Muscle of back (tissue), 11 donors: ENCODE results near the gene RALGPS1. TPM values are rescaled to one million over a fixed set of nuclear protein-coding genes. Genes with fewer than 3 reads are reported as not detected.
A peak's percentile ranks its signal among the peaks of the same experiment; 100 is the strongest.

Experiments
- DNase-seq, 3 donors: peaks; one replicate each; pipeline versions ENCODE4 v3.0.0 to v3.0.0-alpha.2; 2013
- polyA plus RNA-seq, 10 donors: library from polyadenylated mRNA; unstranded; fragments of 120-200 nt; gene quantifications; one replicate each; pipeline ENCODE4 v1.2.1, GENCODE V29; 2013; ENCODE audit not compliant: insufficient read length in 10 of 10

Gene RALGPS1
- polyA plus RNA-seq, 10 donors, result 4.6 to 11.4 (median 7.5) TPM

- DNase-seq, result no peak
Measured at GRCh38 chr9:127050591-127051001, 136.0 kb downstream of the RALGPS1 start.

- peak in 1 of 3 donors; percentile 37 for DNase-seq
Measured at GRCh38 chr9:127051881-127052595, 137.5 kb downstream of the RALGPS1 start.

- DNase-seq, result peak in 2 of 3 donors; percentile 75 to 83
Measured at GRCh38 chr9:127053057-127053821, 138.7 kb downstream of the RALGPS1 start.

- DNase-seq, result peak in 2 of 3 donors; percentile 61 to 64
Measured at GRCh38 chr9:127053960-127054359, 139.4 kb downstream of the RALGPS1 start.

- DNase-seq, result no peak
Measured at GRCh38 chr9:127055745-127056402, 141.3 kb downstream of the RALGPS1 start.

GRCh38 chr9:127056446-127056845, 141.9 kb downstream of the RALGPS1 start:
- no peak for DNase-seq

GRCh38 chr9:127058011-127058644, 143.5 kb downstream of the RALGPS1 start:
- peak in 1 of 3 donors; percentile 47 for DNase-seq

- DNase-seq, result peak in 2 of 3 donors; percentile 40 to 56
Measured at GRCh38 chr9:127058645-127059021, 144.1 kb downstream of the RALGPS1 start.

GRCh38 chr9:127059030-127059429, 144.4 kb downstream of the RALGPS1 start:
- DNase-seq, result no peak

- DNase-seq, result peak in 1 of 3 donors; percentile 58
Measured at GRCh38 chr9:127059765-127060361, 145.3 kb downstream of the RALGPS1 start.

GRCh38 chr9:127061411-127061810, 146.8 kb downstream of the RALGPS1 start:
- DNase-seq, result no peak

GRCh38 chr9:127064335-127064734, 149.8 kb downstream of the RALGPS1 start:
- no peak for DNase-seq

GRCh38 chr9:127065592-127065991, 151.0 kb downstream of the RALGPS1 start:
- peak in 1 of 3 donors; percentile 51 for DNase-seq

- no peak for DNase-seq
Measured at GRCh38 chr9:127066060-127066850, 151.7 kb downstream of the RALGPS1 start.

GRCh38 chr9:127066851-127067136, 152.2 kb downstream of the RALGPS1 start:
- no peak for DNase-seq

GRCh38 chr9:127067603-127068220, 153.1 kb downstream of the RALGPS1 start:
- no peak for DNase-seq

GRCh38 chr9:127074561-127075548, 160.3 kb downstream of the RALGPS1 start:
- DNase-seq, result no peak

GRCh38 chr9:127075624-127076372, 161.2 kb downstream of the RALGPS1 start:
- peak in 1 of 3 donors; percentile 49 for DNase-seq
